GM12878 (cell line): ENCODE data around the gene CACNA1I. TPM values are rescaled to one million over a fixed set of nuclear protein-coding genes. Genes with fewer than 3 reads are reported as not detected.

Experiments used
- ATAC-seq: fragments of 200-7000 bp; cut with Tn5 transposase; 3 replicates; pipeline ENCODE4 v1.9.1; 2020; ENCODE audit warnings: mild to moderate bottlenecking, moderate library complexity
- BruUV-seq: library from RNA; stranded (reverse); fragments of 400-500 nt; replicated peaks from 2 replicates; lab custom pipeline; 2021; lab: Mats Ljungman, UMichigan
- CTCF ChIA-PET: fragments of 300-600 bp; sonication (Branson Sonifier 250); formaldehyde crosslinking; extraction: SDS; loops from one replicate; lab custom pipeline; 2021; ENCODE audit warnings: inconsistent platforms; lab: Yijun Ruan, JAX
- POLR2A ChIA-PET: fragments of 350-600 bp; formaldehyde crosslinking; extraction: SDS; loops from one replicate; lab custom pipeline; 2021; ENCODE audit warnings: inconsistent platforms; lab: Charles Lee
- RAD21 ChIA-PET: fragments of 300-600 bp; sonication (Branson Sonifier 250); formaldehyde crosslinking; loops from one replicate; lab custom pipeline; 2023; ENCODE audit warnings: antibody characterized with exemption; ENCODE audit not compliant: unreplicated experiment; lab: Charles Lee
- SMC1A ChIA-PET: fragments of 300-600 bp; sonication (Branson Sonifier 250); formaldehyde crosslinking; loops from one replicate; lab custom pipeline; 2023; ENCODE audit not compliant: unreplicated experiment, uncharacterized antibody; lab: Charles Lee
- DNase-seq: peaks from one replicate; pipeline ENCODE4 v3.0.0-alpha.2; 2011; ENCODE audit warnings: low read depth, low spot score
- FAIRE-seq: peaks from 3 replicates; lab custom pipeline; 2011; peaks lifted over from hg19 to GRCh38; lab: Jason Lieb, UNC
- H2AFZ ChIP-seq: 2 replicates; pipeline ENCODE4 v1.6.0; 2011; ENCODE audit warnings: low read depth, low read length, control low read depth; ENCODE audit not compliant: control insufficient read depth
- H3K27ac ChIP-seq: 2 replicates; pipeline ENCODE4 v1.5.1; 2011; ENCODE audit warnings: control low read depth; ENCODE audit not compliant: control insufficient read depth, insufficient read depth
- H3K27me3 ChIP-seq, 2 experiments: replicated peaks in 1 of 2; 2 replicates each; pipeline versions ENCODE4 v1.6.0 to v1.6.1; 2011; ENCODE audit warnings: low read length in 1 of 2; ENCODE audit not compliant: control insufficient read depth in 2 of 2, insufficient read depth in 2 of 2
- H3K36me3 ChIP-seq, 2 experiments: 2 replicates each; pipeline ENCODE4 v1.5.1; 2011; ENCODE audit warnings: low read length in 1 of 2; ENCODE audit not compliant: control insufficient read depth in 2 of 2, insufficient read depth in 2 of 2
- H3K4me1 ChIP-seq: 2 replicates; pipeline ENCODE4 v1.6.1; 2011; ENCODE audit warnings: mild to moderate bottlenecking, low read length, moderate library complexity, mixed read lengths; ENCODE audit not compliant: control insufficient read depth, insufficient read depth
- H3K4me2 ChIP-seq: 2 replicates; pipeline ENCODE4 v1.6.0; 2011; ENCODE audit warnings: control low read depth; ENCODE audit not compliant: control insufficient read depth, insufficient read depth
- H3K4me3 ChIP-seq: fragments of 200-600 bp; sonication (generic); 2 replicates; pipeline ENCODE4 v1.5.1; 2016
- H3K79me2 ChIP-seq: 2 replicates; pipeline ENCODE4 v1.6.0; 2011; ENCODE audit warnings: low read length; ENCODE audit not compliant: control insufficient read depth, insufficient read depth
- H3K9ac ChIP-seq: 2 replicates; pipeline ENCODE4 v1.8.0; 2011; ENCODE audit warnings: low read length, control low read depth, mixed read lengths; ENCODE audit not compliant: control insufficient read depth, insufficient read depth
- H3K9me3 ChIP-seq: replicated peaks from 3 replicates; pipeline ENCODE4 v1.5.1; 2011; ENCODE audit warnings: mild to moderate bottlenecking, low read length; ENCODE audit not compliant: control insufficient read depth, insufficient read depth
- H4K20me1 ChIP-seq: 2 replicates; pipeline ENCODE4 v1.6.0; 2011; ENCODE audit not compliant: control insufficient read depth, insufficient read depth
- BHLHE40 ChIP-seq, 2 experiments: fragments of 450-650 bp in 1 of 2; IDR thresholded peaks; 2 replicates each; pipeline ENCODE4 v1.6.1; 2011 to 2017; ENCODE audit warnings: low read depth in 2 of 2, borderline replicate concordance in 1 of 2, improper control_type of control experiment in 1 of 2, low read length in 1 of 2, mild to moderate bottlenecking in 1 of 2
- CUX1 ChIP-seq: IDR thresholded peaks from 2 replicates; pipeline ENCODE4 v1.6.1; 2012; ENCODE audit warnings: improper control_type of control experiment, low read depth, low read length; ENCODE audit not compliant: insufficient replicate concordance
- ESRRA ChIP-seq: IDR thresholded peaks from 2 replicates; pipeline ENCODE4 v1.6.1; 2012; ENCODE audit warnings: mild to moderate bottlenecking, low read length, improper control_type of control experiment
- GABPA ChIP-seq: IDR thresholded peaks from 2 replicates; pipeline ENCODE4 v1.6.1; 2014; ENCODE audit warnings: antibody characterized with exemption, low read depth, mild to moderate bottlenecking, inconsistent platforms
- GATAD2B ChIP-seq: fragments of 450-650 bp; conservative IDR thresholded peaks from 2 replicates; pipeline ENCODE4 v1.6.1; 2017; ENCODE audit warnings: low read depth, mild to moderate bottlenecking, moderate library complexity
- NFIC ChIP-seq: IDR thresholded peaks from 2 replicates; pipeline ENCODE4 v1.6.1; 2012; ENCODE audit warnings: low read depth, mild to moderate bottlenecking, inconsistent platforms, low read length, moderate library complexity
- NFYB ChIP-seq: IDR thresholded peaks from 2 replicates; pipeline ENCODE4 v1.6.1; 2011; ENCODE audit warnings: low read depth, mild to moderate bottlenecking, low read length, improper control_type of control experiment, moderate library complexity; ENCODE audit not compliant: insufficient read depth
- WGBS: methylation state at CpG from one replicate; pipeline ENCODE4 v1.1.6; 2016; ENCODE audit warnings: low lambda C conversion rate; ENCODE audit not compliant: insufficient replicate concordance, insufficient coverage; ENCODE audit errors: missing lambda C conversion rate; 5-methylcytosine and 5-hydroxymethylcytosine counted together
- in situ Hi-C: fragments of 300-500 bp; cut with MboI; formaldehyde crosslinking; loops from 9 replicates; pipeline ENCODE4 v1.14.3; 2018; ENCODE audit warnings: mixed read lengths
- intact Hi-C: fragments of 100-400 bp; cut with micrococcal nuclease; formaldehyde crosslinking; loops from one replicate; pipeline ENCODE4 v1.14.2; 2022; ENCODE audit not compliant: unreplicated experiment
- polyA plus RNA-seq, 11 experiments: library from polyadenylated mRNA; depleted of rRNA in 4 of 11; unstranded in 6 of 11; stranded (reverse) in 5 of 11; fragments of >200 nt; fragmentation: Nextera tagmentation in 4 of 11; fragmentation: Illumina TruSeq in 1 of 11; extraction: Ambion mirVana in 4 of 11; extraction: Trizol in 1 of 11; gene quantifications; 1 replicate in 1 of 11; 2 replicates in 10 of 11; pipeline versions ENCODE4 v1.2.1 to v1.2.3, GENCODE V29; 2011 to 2016; ENCODE audit warnings: inconsistent platforms in 2 of 11, missing spikeins in 2 of 11, low read depth in 1 of 11
- total RNA-seq, 4 experiments: library from RNA; depleted of rRNA in 3 of 4; stranded (reverse); fragments of >200 nt in 3 of 4; fragmentation: Illumina TruSeq in 1 of 4; extraction: Trizol in 1 of 4; gene quantifications; 2 replicates each; pipeline versions ENCODE4 v1.2.1 to v1.2.3, GENCODE V29; 2013 to 2021
- TF ChIP-seq, protein P1 (sequence below): fragments of 450-650 bp; formaldehyde crosslinking; IDR thresholded peaks from 2 replicates; pipeline ENCODE4 v1.4.0; 2022; ENCODE audit warnings: mild to moderate bottlenecking, moderate library complexity
- TF ChIP-seq, protein P2 (sequence below): fragments of 450-650 bp; IDR thresholded peaks from 2 replicates; pipeline ENCODE4 v1.6.1; 2017; ENCODE audit warnings: mild to moderate bottlenecking, moderate library complexity
- TF ChIP-seq, protein P3 (sequence below): IDR thresholded peaks from 2 replicates; pipeline ENCODE4 v1.6.1; 2011; ENCODE audit warnings: low read depth, mild to moderate bottlenecking, low read length, moderate library complexity, borderline replicate concordance; ENCODE audit errors: extremely low read depth

CACNA1I gene
- total and polyA plus RNA-seq, 10 of the 15 experiments (the other 5 are each of a cell fraction or from before 2014, with no cell fraction given) = 0.01 to 0.03 TPM; not detected in 8

DNA sequence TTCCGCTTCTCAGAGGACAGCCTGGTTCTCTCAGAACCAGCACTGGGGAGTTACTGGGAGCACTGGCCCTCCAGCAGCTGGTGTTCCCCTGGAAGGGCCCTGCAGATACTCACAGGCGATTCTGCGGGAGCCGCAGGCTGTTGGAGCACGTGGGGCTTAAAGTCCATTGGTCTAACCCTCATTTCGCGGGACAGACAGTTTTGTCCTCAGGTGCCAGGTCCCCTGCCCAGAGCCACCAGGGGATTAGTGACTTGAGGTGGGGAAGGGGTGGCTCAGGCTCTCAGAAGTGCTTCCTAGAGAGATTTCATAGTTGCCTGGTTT, 53.9 kb downstream of the CACNA1I start:
- Histone ChIP-seq H3K9ac (no peak overlapping the region), H3K4me3 (no peak overlapping the region), H3K9me3 (no peaks in the 10 kb centered on the region), H3K4me1 (no peaks in the 10 kb centered on the region), H3K4me2 (no peak overlapping the region), H3K27me3 (peaks cover 0 to 1% of the 10 kb centered on the region in 2 experiments; a peak in 1 of 4 replicates), H3K27ac (no peak overlapping the region), H4K20me1 (no peaks in the 10 kb centered on the region), H3K79me2 (no peaks in the 10 kb centered on the region), H3K36me3 (no peaks in the 10 kb centered on the region), H2AFZ (no peak overlapping the region)
- no peak for ATAC-seq
- in situ Hi-C loops = no loop called here
- no peak for DNase-seq
- 52% methylated on average over 7 of the region's 7 CpGs for WGBS
- ChIA-PET POLR2A (interaction anchor here (0.6 kb wide), 1 partner anchor 354 kb away, joined by 3 read pairs; no protein-coding TSS in a partner anchor), RAD21 (no interaction called here), SMC1A (interaction anchor here (2.0 kb wide), 1 partner anchor 400 kb away, joined by 14 read pairs; no protein-coding TSS in a partner anchor), CTCF (interaction anchor here (0.9 to 3.2 kb wide), 2 partner anchors 394 to 401 kb away, joined by 3 to 20 read pairs; no protein-coding TSS in a partner anchor)
- no TSS peak for BruUV-seq
- intact Hi-C loops = no loop called here
- no peak for FAIRE-seq
- no peak for TF ChIP-seq ESRRA
- TF ChIP-seq, protein P1, sequence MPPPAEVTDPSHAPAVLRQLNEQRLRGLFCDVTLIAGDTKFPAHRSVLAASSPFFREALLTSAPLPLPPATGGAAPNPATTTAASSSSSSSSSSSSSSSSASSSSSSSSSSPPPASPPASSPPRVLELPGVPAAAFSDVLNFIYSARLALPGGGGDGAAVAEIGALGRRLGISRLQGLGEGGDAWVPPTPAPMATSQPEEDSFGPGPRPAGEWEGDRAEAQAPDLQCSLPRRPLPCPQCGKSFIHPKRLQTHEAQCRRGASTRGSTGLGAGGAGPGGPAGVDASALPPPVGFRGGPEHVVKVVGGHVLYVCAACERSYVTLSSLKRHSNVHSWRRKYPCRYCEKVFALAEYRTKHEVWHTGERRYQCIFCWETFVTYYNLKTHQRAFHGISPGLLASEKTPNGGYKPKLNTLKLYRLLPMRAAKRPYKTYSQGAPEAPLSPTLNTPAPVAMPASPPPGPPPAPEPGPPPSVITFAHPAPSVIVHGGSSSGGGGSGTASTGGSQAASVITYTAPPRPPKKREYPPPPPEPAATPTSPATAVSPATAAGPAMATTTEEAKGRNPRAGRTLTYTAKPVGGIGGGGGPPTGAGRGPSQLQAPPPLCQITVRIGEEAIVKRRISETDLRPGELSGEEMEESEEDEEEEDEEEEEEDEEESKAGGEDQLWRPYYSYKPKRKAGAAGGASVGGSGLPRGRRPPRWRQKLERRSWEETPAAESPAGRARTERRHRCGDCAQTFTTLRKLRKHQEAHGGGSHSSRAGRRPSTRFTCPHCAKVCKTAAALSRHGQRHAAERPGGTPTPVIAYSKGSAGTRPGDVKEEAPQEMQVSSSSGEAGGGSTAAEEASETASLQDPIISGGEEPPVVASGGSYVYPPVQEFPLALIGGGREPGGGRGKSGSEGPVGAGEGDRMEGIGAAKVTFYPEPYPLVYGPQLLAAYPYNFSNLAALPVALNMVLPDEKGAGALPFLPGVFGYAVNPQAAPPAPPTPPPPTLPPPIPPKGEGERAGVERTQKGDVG (CRISPR knock-in tag) = no peak
- TF ChIP-seq, protein P2, sequence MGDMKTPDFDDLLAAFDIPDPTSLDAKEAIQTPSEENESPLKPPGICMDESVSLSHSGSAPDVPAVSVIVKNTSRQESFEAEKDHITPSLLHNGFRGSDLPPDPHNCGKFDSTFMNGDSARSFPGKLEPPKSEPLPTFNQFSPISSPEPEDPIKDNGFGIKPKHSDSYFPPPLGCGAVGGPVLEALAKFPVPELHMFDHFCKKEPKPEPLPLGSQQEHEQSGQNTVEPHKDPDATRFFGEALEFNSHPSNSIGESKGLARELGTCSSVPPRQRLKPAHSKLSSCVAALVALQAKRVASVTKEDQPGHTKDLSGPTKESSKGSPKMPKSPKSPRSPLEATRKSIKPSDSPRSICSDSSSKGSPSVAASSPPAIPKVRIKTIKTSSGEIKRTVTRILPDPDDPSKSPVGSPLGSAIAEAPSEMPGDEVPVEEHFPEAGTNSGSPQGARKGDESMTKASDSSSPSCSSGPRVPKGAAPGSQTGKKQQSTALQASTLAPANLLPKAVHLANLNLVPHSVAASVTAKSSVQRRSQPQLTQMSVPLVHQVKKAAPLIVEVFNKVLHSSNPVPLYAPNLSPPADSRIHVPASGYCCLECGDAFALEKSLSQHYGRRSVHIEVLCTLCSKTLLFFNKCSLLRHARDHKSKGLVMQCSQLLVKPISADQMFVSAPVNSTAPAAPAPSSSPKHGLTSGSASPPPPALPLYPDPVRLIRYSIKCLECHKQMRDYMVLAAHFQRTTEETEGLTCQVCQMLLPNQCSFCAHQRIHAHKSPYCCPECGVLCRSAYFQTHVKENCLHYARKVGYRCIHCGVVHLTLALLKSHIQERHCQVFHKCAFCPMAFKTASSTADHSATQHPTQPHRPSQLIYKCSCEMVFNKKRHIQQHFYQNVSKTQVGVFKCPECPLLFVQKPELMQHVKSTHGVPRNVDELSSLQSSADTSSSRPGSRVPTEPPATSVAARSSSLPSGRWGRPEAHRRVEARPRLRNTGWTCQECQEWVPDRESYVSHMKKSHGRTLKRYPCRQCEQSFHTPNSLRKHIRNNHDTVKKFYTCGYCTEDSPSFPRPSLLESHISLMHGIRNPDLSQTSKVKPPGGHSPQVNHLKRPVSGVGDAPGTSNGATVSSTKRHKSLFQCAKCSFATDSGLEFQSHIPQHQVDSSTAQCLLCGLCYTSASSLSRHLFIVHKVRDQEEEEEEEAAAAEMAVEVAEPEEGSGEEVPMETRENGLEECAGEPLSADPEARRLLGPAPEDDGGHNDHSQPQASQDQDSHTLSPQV = no peak
- TF ChIP-seq BHLHE40 (IDR thresholded peaks at IDR 0.05; ENCODE audit: borderline replicate concordance in 1 of 2, low read depth in 2 of 2, low read length in 1 of 2) = no peak
- TF ChIP-seq GATAD2B = no peak
- TF ChIP-seq, protein P3, sequence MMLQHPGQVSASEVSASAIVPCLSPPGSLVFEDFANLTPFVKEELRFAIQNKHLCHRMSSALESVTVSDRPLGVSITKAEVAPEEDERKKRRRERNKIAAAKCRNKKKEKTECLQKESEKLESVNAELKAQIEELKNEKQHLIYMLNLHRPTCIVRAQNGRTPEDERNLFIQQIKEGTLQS = no peak
- TF ChIP-seq GABPA = no peak
- TF ChIP-seq NFYB = no peak
- no peak for TF ChIP-seq CUX1
- TF ChIP-seq NFIC = no peak
